Adrenal gland (tissue), 5 donors: ENCODE data around the gene GPR132.

Experiments
- POLR2A ChIP-seq, 2 donors: fragments of 450-650 bp; IDR thresholded peaks; one replicate each; pipeline ENCODE4 v1.6.1; 2017; ENCODE audit warnings: antibody characterized with exemption in 2 of 2, mild to moderate bottlenecking in 2 of 2, moderate library complexity in 1 of 2
- TF ChIP-seq, protein P1 (sequence below), 6 experiments: fragments of 450-650 bp in 4 of 6; fragments of 200-600 bp in 2 of 6; sonication (generic) in 1 of 6; IDR thresholded peaks; 1 replicate in 5 of 6; 2 replicates in 1 of 6; pipeline versions ENCODE4 v1.5.1 to v1.8.0; 2016 to 2021; ENCODE audit warnings: antibody characterized with exemption in 6 of 6, mild to moderate bottlenecking in 2 of 6, moderate library complexity in 1 of 6
- donor health status: DM: no; HTN: no; CAD: no.

DNA sequence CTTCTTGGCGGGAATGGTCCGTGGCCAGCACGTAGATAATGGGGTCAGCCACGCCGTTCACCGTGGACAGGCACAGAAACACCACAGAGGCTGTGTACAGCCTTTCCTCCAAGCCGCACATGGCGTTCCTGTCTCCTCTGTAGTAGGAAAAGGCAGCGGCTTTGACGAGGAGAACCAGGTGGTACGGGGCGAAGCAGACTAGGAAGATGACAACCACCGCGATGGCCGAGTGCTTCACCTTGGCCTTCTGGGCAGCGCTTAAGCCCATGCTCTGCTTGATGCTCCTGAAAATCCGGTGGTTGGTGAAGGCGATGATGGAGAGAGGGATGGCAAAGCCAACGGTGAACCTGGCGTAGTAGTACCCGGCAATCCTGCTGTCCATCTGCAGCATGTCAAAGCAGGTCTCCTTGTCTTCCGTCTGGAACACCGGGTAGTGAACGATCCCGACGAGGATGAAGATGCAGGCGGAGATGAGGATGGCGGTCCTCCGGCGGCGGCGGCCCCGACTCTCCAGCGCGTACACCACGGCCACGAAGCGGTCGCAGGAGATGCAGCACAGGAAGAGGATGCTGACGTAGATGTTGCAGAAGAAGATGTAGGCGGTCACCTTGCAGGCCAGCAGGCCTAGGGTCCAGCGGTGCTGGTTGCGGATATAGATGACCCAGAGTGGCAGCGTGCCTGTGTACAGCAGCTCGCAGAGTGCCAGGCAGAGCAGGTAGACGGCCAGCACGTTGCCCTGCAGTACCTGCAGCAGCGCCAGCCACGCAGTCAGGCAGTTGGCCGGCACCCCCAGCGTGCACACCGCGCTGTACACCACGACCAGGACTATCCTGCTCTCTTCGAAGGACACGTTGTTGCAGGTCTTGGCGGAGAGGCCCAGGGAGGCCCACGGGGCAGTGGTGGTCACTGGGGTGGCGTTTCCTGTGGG is 13.8 kb downstream of the GPR132 start:
- TF ChIP-seq, protein P1, sequence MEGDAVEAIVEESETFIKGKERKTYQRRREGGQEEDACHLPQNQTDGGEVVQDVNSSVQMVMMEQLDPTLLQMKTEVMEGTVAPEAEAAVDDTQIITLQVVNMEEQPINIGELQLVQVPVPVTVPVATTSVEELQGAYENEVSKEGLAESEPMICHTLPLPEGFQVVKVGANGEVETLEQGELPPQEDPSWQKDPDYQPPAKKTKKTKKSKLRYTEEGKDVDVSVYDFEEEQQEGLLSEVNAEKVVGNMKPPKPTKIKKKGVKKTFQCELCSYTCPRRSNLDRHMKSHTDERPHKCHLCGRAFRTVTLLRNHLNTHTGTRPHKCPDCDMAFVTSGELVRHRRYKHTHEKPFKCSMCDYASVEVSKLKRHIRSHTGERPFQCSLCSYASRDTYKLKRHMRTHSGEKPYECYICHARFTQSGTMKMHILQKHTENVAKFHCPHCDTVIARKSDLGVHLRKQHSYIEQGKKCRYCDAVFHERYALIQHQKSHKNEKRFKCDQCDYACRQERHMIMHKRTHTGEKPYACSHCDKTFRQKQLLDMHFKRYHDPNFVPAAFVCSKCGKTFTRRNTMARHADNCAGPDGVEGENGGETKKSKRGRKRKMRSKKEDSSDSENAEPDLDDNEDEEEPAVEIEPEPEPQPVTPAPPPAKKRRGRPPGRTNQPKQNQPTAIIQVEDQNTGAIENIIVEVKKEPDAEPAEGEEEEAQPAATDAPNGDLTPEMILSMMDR (IDR thresholded peaks at IDR 0.05): no peak
- TF ChIP-seq POLR2A (IDR thresholded peaks at IDR 0.05): no peak
